ENCODE data around the gene POLQ. TPM values are rescaled to one million over a fixed set of nuclear protein-coding genes. Genes with fewer than 3 reads are reported as not detected.
"Not testable (repeated sequence)": the region's sequence is repeated elsewhere in the genome, so short reads cannot be mapped to it uniquely, and the experiment has no call there.

The POLQ gene
- 0.38 TPM for total RNA-seq
- long read RNA-seq: 0 reads

GRCh38 chr3:121545574-121546455 is at the start of gene POLQ:
Gene POLQ, minus strand, starts transcription at chr3:121545988. Its CDS starts 111 bp downstream, at chr3:121545877.
- no peaks in the 10 kb centered on the region for H3K27me3 ChIP-seq (ENCODE audit: low read depth)
- intact Hi-C loops (cut with micrococcal nuclease): loop anchor here (5.0 kb wide), 1 partner anchor 711 kb away; no protein-coding TSS in a partner anchor
- no peaks in the 10 kb centered on the region for H3K36me3 ChIP-seq
- peak; percentile 88 for DNase-seq
- peaks cover 13% of the 10 kb centered on the region for H3K4me1 ChIP-seq
- no peaks in the 10 kb centered on the region for H3K9me3 ChIP-seq (replicated peaks)
- H3K4me3 ChIP-seq: peak within 1 kb of the TSS; percentile 70
- no peak for TF ChIP-seq CTCF (IDR thresholded peaks at IDR 0.05; ENCODE audit: borderline replicate concordance)
- H3K27ac ChIP-seq (replicated peaks): peak within 1 kb of the TSS; percentile 79

DNA sequence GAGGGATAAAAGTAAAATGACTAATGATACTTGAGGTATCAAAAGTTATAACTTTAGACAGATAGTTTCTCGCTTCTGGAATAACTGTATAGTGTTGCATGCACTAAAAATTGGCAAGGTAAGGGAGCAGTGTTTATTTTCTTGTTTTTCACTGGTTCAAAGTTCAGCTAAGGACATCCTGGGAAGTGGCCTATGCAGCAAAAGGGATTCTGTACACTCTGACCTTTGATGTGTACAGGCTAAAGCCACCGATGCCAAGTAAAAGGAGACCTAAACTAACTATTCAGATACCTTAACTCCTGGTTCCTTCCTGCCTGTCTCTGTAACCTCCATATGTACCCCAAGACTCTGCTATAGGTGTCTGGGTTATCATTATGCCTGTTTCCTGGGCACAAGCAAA is 49.1 kb upstream of the POLQ start:
- Histone ChIP-seq H3K36me3 (no peaks in the 10 kb centered on the region), H3K27me3 (ENCODE audit: low read depth) (no peaks in the 10 kb centered on the region), H3K4me1 (peaks cover 32% of the 10 kb centered on the region), H3K4me3 (peak overlapping the region; percentile 65), H3K9me3 (replicated peaks) (no peaks in the 10 kb centered on the region), H3K27ac (replicated peaks) (peak overlapping the region; percentile 92)
- intact Hi-C loops (cut with micrococcal nuclease): no loop called here
- no peak for TF ChIP-seq CTCF (IDR thresholded peaks at IDR 0.05; ENCODE audit: borderline replicate concordance)
- no peak for DNase-seq

GRCh38 chr3:121593806-121594205 is 48.0 kb upstream of the POLQ start:
- DNase-seq; H3K9me3 ChIP-seq (replicated peaks); H3K36me3 ChIP-seq; H3K27me3 ChIP-seq (ENCODE audit: low read depth); intact Hi-C loops (cut with micrococcal nuclease): not testable (repeated sequence)
- Histone ChIP-seq H3K4me1 (peaks cover 26% of the 10 kb centered on the region), H3K27ac (replicated peaks) (peak overlapping the region; percentile 92), H3K4me3 (peak overlapping the region; percentile 65)

DNA sequence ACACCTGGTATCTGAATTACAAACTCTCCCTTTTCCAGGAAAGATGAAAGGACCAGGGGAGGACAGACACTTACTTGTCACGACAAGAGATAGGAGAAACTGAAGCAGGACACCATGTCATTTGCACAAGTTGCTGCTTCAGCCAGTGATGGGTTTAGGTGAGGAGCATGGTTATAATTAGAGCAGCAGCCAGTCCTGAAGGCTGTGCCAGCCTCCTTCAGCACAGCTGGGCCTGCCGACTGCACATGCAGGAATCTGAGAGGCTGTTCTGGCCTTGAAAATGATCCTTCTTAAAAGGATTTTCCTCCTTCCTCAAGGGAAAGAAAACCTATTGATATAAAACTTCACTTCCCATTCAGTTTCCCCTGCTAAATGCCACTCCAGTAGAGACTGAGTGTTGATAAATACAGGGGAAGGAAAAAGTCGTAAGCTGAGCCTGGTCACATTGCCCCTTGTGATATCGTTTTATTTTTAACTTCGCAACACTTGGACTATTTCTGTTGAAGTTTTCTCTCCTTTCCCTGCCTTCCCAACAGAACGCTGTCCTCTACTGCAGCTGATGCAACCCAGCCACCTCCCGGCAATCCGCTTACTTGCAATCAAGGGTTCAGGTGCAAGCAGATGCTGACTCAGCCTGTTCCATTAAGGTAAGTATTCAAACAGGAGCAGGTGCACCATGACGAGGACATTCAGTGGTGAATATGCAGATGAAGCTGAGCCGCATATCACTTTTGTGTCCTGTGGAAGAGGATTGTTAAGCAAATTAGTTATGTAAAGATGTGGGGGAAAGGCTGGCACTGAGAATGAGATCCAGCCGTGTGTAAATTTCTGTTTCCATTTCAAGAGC is 47.3 kb upstream of the POLQ start, which contains the start of gene FBXO40:
TSS of gene FBXO40 (plus strand) at position 524 of the 847 bp plus-strand sequence. CDS start 27,197 bp downstream, outside the sequence.
- intact Hi-C loops (cut with micrococcal nuclease): no loop called here
- Histone ChIP-seq H3K27ac (replicated peaks) (peak within 1 kb of the TSS; percentile 92), H3K9me3 (replicated peaks) (no peaks in the 10 kb centered on the region), H3K27me3 (ENCODE audit: low read depth) (no peaks in the 10 kb centered on the region), H3K4me3 (peak within 1 kb of the TSS; percentile 65), H3K36me3 (no peaks in the 10 kb centered on the region), H3K4me1 (peaks cover 19% of the 10 kb centered on the region)
- peak; percentile 11 for TF ChIP-seq CTCF (IDR thresholded peaks at IDR 0.05; ENCODE audit: borderline replicate concordance)
- DNase-seq: peak; percentile 46

DNA sequence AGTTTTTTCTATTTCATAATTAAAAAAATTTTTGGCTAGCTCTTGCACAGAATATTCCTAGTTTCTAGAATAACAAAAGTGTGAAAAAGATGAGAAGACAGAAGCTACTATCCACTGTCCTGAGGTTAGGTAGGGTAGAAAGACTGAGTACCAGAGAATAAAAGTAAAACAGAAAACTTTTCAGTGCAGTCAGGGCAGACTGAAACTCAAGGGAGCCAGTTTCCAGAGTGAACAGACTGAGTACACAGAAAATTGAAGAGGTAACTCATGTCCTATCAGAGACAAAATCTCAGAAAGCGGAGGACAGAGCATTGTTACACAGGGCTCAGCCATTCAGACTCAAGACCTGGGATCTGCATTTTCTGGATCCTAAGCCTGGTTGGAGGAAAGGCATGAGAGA is 38.6 kb upstream of the POLQ start:
- no peaks in the 10 kb centered on the region for H3K27me3 ChIP-seq (ENCODE audit: low read depth)
- H3K36me3 ChIP-seq: no peaks in the 10 kb centered on the region
- no peak overlapping the region for H3K4me3 ChIP-seq
- H3K9me3 ChIP-seq (replicated peaks): no peaks in the 10 kb centered on the region
- intact Hi-C loops (cut with micrococcal nuclease): no loop called here
- no peak for DNase-seq
- H3K4me1 ChIP-seq: no peaks in the 10 kb centered on the region
- no peak overlapping the region for H3K27ac ChIP-seq (replicated peaks)
- no peak for TF ChIP-seq CTCF (IDR thresholded peaks at IDR 0.05; ENCODE audit: borderline replicate concordance)
